Fibroblast of gingiva (primary cell): ENCODE results near the gene CCNT1.
"Not testable (repeated sequence)": the region's sequence is repeated elsewhere in the genome, so short reads cannot be mapped to it uniquely, and the experiment has no call there.

Experiments used
- DNase-seq: peaks from one replicate; pipeline ENCODE4 v3.0.0-alpha.2; 2011; ENCODE audit warnings: low read depth

The CCNT1 gene

DNA sequence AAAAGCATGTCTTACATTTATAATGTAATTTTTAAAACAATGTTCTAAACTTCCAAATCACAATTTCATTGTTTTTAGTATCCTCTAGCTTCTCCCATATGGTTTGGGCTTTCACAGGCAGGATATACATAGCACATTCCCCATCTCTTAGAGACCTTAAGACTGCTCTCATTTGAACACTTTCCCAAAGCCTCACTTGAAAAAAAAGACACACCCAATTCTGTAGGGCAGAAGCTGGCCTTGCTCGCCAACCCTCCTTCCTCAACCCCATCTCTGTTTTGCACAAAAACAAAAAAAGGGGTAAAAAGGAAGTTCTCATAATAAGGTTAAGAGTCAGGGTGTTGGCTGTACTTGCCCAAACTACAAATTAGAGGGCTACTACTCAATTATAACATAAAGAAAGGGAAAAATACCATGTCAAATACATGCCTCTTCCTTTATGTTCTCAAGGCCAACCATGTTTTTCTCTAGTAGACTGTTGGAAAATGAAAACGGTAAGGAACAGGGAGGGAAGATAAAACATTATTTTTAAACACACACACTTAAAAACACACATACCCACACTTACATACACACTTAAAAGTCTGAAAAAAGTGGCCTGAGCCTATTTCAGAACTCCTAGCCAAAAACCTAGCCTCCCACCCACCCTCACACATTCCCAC is 24.6 kb downstream of the CCNT1 start:
- DNase-seq, result no peak

DNA sequence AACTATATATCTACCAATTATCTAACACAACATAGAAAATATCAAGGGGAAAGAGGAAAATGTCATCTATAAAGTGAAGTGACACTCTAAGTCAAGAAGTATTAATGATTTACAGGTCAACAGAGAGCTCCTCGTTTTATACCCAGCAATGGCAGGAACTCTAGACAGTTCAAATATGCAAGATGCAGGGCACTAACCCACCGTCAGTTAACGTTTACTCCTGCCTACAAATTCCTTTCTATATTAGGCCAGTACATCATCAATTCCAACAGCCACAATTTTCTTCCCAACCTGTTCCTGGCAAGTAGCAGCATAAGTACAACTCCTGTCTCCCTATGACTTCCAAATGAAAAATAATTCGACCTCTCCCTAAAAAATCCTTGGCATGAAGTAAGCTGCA is 25.5 kb downstream of the CCNT1 start:
- DNase-seq, result no peak

DNA sequence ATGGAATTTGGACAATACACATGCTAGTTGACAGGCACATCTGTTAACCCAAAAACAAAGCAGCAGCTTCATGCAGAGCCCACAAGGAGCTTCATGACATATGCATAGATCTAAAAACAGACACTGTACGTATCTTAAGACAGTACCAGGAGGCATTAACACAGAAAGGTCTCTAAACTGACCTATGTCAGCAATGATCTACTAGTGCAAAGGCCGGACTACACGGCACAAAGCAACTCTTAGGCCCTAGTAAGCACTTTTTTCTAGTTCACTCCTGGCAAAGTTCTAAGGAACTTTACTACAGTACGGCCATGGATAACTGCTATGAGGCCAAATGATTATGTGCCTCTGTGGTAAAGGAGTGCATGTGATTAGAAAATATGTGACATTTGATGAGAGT is 26.1 kb downstream of the CCNT1 start:
- no peak for DNase-seq

DNA sequence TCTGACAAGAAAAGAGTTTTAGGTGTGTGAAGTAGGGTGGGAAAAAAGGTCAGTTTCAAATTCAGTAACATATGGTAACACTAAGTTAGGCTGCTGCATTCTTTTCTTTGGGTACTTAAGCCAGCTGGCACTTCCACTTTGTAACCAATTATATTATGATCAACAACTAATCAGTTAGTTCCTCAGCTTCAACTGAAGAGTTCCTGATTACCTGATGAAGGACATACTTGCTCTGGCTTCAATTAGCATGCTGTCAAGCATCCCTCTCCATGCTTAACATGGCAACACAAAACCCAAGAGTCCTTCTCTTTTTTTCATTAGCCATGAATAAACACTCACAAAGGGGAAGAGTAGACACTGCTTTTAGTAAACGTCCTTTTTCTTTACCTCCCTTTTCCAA is 27.7 kb downstream of the CCNT1 start:
- DNase-seq, result no peak

DNA sequence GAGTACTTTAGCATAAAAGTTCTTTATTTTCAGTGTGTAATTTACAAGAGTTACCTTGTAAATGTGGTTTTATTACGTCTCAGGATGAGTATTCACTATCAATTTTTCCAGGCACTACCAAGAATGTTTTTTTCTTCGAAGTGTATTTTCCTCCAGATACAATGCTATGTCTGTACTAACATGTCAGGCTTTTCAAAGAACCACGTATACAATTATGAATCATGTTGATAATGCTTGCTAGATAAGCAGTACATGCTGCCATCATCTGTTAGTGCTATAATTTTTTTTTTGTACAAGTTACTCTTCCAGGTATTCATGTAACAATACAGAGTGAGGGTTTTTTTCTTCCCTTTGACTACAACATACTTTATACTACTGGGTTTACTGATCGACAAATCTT is 28.9 kb downstream of the CCNT1 start:
- no peak for DNase-seq

DNA sequence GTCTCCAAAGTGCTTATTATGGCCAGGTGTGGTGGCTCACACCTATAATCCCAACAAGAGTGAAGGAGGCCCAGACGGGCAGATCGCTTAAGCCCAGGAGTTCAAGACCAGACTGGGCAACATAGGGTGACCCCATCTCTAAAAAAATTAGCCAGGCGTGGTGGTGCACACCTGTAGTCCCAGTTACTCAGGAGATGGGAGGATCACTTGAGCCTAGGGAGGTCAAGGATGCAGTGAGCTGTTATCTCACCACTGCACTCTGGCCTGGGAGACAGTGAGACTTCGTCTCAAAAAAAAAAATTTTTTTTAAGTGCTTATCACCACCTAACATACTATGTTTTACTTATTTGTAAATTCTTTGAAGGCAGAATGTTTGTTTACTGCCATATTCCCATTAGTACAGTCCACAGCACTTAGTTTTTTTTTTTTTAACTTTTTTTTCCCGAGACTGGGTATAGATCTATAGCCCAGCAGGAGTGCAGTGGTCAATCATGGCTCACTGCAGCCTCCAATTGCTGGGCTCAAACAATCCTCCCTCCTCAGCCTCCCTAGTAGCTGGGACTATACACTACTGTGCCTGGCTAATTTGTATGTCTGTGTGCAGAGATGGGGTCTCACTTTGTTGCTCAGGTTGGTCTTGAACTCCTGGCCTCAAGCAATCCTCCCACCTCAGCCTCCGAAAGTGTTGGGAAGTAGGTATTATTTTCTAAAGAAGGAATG is 29.7 kb downstream of the CCNT1 start:
- DNase-seq, result no peak

DNA sequence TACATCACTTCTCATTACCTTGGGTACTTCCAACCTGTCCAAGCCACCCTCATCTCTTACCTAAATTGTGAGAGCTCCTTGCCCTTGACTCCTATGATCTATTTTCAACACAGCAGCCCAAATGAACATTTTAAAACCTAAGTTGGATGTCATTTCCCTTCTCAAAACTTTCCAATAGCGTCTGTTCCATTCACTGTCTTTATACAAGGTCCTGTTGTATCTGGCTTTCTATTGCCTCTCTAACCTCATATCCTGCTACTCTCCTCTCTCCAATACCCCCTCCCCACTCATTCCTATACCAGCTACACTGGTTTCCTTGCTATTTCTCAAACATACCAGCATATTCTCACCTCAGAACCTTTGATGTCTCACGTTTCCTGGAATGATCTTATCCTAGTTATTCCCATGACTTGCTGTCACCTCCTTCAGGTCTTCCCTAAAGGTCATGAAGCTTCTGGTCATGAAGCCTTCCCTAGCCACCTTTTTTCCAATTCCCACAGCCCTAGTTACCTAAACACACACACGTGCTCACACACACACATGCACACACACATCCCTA is 30.4 kb downstream of the CCNT1 start:
- no peak for DNase-seq

DNA sequence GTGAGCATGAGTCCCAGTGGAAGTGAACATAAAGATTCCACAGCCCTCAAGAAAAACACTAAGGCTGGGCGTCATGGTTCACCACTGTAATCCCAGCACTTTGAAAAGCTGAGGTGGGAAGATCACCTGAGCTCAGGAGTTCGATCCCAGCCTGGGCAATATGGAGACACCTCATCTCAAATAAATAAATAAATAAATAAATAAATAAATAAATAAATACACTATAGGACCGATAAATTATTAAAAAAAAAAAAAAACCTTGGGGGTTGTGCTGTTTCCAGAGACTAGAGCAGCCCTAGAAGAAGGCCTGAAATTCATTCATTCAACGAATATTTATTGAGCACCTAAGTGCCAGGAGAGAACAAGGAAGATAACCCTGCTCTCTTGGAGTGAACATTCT is 33.0 kb downstream of the CCNT1 start:
- DNase-seq, result no peak

DNA sequence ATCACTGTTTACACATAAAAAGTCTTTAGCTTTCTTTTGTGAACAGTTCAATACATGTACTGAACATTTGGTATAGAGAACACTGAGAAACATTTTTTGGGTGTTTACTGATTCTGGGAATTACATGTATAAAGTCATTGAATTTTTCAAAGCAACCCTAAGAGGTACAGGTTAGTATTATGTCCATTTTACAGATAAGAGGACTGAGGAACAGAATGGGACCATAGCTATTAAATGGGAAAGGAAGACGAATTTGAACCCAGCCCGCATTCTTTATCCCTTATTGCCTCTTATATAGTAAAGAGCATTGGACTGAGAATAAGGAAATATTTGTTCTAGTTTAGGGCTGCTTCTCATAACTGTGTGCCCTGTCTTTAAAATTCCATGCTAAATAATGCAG is 33.6 kb downstream of the CCNT1 start:
- DNase-seq, result no peak

DNA sequence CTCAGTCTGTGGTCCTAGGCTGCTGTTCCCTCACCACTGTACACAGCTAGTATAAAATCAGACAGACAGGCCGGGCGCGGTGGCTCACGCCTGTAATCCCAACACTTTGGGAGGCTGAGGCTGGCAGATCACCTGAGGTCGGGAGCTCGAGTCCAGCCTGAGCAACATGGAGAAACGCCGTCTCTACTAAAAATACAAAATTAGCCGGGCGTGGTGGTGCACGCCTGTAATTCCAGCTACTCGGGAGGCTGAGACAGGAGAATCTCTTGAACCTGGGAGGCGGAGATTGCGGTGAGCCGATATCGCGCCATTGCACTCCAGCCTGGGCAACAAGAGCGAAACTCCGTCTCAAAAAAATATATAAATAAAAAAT is 34.0 kb downstream of the CCNT1 start:
- not testable (repeated sequence) for DNase-seq

DNA sequence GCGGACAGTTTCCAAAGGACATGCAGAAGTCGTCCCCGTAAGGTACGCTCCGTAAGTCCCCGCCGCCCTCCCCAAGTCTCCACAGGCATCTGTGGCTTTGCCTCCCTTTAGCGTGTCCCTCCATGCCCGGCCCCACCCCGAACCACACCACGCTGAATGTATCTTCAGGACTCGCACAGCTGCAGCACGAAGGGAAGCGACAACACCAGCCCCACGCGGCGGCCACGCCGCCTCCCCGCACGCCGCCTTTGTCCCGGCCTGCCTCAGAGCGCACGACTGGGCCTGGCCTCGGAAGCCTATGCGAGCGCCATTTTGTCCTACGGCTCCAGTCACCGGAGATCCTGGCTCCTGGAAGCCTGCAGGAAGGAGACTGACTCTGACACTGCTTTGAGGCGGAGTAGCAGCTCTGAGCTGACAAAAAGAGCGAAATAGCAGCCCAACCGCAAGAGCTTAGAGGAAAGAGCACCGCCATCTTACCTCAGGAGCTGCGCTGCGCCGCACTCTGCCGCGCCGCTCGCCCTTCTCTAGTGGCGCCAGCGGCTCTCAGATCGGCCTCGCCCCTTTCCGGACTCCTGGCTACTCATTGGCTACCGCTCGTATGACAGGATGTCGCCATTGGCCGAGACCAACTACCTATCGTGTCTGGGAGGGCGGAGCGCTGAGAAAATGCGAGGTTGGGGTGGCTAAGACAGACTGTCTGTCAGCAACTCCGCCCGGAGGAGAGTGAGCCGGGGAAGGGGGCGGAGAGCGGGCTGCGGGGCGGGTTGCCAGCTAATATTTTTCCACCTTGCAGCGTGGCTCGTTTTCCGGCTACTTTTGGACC is 34.6 kb downstream of the CCNT1 start, which contains the start of gene KANSL2:
KANSL2 (minus strand) TSS at position 529 of the 823 bp plus-strand sequence. CDS start 606 bp downstream, outside the sequence.
- DNase-seq, result peak; percentile 98

DNA sequence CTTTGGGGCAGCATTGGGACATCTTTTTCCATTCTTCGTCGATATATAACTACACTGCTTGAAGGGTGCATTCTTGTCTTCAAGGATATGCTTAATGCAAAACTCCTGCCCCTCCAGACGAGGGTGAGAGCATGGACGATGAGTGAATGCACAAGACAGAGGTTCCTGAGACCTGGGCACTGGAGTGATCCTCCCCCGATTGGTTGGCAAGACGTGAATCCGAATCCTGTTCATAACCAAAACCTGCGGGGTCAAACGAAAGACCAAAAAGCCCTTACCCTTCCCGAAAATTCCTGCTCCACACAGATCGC is 35.2 kb downstream of the CCNT1 start:
- DNase-seq, result peak; percentile 5

DNA sequence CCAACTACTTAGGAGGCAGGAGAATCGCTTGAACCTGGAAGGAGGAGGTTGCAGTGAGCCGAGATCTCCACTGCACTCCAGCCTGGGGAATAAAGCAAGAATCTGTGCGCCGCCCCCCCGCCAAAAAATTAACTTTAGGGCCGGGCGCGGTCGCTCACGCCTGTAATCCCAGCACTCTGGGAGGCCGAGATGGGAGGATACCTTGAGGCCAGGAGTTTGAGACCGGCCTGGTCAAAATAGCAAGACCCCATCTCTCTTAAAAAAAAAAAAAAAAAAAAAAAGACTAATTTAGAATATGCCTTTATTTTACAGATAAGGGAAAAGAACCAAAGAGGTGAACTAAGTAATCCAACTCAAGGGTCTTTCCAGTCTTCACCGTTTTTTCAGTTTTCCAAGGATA is 35.6 kb downstream of the CCNT1 start:
- DNase-seq, result no peak

DNA sequence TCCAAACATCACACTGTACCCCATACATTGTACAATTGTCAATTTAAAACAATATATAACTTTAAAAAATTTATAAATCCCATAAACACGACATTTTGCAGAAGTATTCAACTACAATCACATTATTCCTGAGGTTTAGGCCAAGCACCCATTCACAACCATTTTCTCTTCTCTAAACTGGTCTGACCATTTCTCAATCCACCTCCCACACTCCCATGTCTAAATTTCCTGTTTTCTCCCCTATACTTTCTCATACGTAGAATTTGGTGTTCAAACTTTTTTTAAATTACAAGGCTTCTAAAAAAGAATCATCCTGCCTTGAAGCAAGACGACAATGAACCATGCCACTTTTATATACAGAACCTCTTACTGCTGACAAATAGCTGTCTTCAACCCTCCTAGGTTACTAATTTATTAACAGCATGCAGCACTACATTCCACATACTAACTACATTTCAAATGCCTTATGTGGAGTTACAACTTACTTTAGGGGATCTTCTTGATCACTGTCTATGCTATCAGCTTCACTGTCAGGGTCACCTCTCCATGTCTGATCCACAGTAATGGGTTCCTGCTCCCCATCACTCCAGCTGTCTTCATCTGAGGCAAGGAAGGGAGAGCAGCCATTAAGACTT is 37.8 kb downstream of the CCNT1 start:
- no peak for DNase-seq

DNA sequence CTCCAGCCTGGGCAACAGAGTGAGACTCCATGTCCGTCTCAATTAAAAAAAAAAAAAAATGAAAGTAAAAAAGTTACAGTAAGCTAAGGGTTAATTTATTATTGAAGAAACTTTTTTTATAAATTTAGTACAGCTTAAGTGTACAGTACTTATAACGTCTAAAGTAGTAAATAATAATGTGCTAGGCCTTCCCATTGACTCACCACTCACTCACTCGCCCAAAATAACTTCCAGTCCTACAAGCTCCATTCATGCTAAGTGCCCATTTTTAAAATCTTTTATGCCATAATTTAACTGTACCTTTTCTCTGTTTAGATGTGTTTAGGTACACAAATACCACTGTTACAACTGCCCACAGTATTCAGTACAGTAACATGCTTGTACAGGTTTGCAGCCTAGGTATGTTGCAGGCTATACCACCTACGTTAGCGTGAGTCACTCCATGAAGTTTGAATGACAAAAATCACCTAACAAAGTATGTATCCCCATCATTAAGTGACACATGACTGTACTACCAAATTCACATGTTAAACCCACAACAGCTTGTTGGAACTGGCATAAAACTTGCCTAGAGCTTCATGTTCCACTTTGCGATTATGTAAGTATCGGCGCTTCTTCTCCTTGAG is 45.2 kb downstream of the CCNT1 start:
- DNase-seq, result no peak

DNA sequence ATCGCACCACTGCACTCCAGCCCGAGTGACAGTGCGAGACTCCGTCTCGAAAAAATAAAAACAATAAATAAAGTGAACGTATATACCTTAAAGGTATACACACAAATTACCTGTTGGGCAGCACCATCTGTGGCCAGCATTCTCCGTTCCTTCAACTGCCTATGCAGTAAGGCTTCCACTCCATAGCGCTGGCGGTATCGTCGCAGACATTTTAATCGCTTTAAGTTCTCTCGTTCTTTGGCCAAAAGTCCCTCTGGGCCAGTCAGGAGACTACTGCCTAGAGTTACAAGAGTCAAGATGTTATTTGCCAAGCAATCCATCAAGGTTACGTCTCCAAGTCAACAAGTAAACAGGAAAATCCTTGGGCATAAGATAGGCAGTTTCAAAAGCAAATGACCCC is 47.5 kb downstream of the CCNT1 start:
- no peak for DNase-seq

DNA sequence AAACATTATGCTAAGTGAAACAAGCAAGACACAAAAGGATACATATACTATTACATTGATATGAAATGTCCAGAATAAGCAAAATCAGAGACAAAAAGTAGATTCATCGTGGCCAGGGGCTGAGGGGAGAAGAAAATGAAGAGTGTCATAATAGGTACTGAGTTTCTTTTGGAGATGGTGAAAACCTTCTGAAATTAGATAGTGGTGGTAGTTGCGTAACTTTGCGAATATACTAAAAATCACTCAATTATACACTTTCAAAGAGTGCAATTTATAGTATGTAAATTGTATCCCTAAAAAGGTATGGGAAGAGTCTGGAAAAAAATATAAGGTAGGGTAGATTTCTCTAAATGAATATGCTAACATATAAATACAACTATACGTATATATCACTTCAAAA is 56.6 kb downstream of the CCNT1 start:
- no peak for DNase-seq

DNA sequence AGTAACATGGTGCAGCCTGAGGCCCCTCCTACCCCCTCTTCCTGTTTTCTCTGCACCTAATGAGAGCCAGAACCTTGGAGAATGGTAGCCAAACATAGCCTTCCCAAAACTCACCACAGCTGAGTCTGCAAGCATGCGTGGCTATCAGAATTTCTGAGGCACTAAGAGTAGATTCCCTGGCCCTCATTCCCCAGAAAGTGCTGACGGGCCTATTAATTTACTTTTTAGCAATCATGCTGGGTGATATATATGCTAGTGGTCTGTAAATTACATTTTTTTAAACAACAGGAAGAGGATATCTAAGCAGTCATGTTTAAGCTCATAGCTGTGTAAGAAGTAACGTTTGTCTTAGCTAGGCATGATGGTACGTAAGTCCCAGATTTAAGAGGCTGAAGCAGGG is 64.8 kb downstream of the CCNT1 start:
- DNase-seq, result no peak

DNA sequence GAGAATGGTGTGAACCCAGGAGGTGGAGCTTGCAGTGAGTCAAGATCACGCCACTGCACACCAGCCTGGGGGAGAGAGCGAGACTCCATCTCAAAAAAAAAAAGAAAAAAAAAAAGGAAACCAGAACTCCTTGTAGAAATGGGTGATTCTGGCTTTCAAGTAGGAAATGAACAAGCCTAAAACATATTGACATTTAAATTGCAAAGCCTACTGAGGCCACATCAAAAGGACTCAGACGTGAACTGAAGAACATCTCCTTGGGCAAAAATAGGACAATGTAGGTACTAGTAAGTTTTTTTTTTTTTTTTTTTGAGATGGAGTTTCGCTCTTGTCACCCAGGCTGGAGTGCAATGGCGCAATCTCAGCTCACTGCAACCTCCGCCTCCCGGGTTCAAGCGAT is 71.2 kb downstream of the CCNT1 start:
- DNase-seq, result not testable (repeated sequence)

DNA sequence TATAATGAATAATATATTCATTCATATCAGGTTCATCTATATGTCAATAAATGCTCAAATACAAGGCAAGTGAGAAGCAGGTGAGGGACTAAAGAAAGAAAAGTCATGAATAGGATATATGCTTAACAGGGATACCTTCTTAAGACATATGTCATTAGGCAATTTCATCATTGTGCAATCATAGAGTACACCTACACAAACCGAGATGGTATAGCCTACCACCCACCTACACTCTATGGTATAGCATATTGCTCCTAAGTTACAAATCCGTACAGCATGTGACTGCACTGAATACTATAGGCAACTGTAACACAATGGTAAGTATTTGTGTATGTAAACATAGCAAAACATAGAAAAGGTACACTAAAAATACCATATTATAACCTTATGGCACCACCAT is 73.5 kb downstream of the CCNT1 start:
- no peak for DNase-seq

DNA sequence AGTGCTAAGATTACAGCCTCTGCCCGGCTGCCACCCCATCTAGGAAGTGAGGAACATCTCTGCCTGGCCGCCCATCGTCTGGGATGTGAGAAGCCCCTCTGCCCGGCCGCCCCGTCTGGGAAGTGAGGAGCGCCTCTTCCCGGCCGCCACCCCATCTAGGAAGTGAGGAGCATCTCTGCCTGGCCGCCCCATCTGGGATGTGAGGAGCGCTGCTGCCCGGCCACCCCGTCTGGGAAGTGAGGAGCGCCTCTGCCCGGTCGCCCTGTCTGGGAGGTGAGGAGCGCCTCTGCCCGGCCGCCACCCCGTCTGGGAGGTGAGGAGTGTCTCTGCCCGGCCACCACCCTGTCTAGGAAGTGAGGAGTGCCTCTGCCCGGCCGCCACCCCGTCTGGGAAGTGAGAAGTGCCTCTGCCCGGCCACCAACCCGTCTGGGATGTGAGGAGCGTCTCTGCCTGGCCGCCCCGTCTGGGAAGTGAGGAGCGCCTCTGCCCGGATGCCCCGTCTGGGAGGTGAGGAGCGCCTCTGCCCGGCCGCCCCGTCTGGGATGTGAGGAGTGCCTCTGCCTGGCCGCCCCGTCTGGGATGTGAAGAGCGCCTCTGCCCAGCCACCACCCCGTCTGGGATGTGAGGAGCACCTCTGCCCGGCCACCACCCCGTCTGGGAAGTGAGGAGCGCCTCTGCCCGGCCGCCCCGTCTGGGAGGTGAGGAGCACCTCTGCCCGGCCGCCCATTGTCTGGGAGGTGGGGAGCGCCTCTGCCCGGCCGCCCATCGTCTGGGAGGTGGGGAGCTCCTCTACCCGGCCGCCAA is 74.6 kb downstream of the CCNT1 start:
- not testable (repeated sequence) for DNase-seq
